Measurements from ENCODE around the gene DES. TPM values are rescaled to one million over a fixed set of nuclear protein-coding genes. Genes with fewer than 3 reads are reported as not detected.

DES gene
- total RNA-seq, 1 donor from 2014 or later: 15,954 TPM

DNA sequence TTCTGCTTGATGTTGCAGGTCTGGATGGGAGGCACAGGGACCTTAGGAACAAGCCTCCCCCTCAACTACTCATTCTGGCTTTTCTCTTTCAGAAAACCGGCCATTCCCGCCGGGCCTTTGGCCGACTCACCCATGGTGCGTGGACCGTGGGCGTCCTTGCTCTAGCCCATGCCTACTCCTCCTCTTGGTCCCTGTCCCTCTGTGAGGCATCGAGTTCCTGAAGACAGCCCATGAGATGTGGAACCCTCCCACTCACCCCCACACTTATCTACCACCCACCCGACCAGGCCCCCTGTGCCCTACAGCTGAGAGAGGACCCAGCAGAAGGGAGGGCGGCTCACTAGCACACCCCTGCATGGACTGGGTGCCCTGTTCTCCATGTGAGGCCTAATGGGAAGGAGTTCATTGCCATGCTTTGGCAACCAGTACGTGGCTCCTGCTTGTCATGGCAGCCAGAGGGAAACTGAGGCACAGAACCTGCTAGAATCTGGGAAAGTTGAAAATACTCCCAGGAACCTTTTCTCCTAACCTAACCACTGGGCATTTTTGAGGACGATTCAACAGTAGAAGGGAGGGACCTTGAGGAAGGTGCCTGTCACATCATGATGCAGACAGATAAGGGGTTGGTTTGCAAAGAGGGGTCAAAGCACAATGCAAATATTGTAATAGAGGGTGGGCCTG, 25.0 kb downstream of the DES start:
- no peak for DNase-seq
- Histone ChIP-seq H3K36me3 (no peaks in the 10 kb centered on the region), H3K4me1 (peaks cover 64% of the 10 kb centered on the region), H3K27ac (replicated peaks) (no peak overlapping the region), H3K4me3 (peak overlapping the region; percentile 67), H3K9me3 (replicated peaks) (no peaks in the 10 kb centered on the region), H3K27me3 (ENCODE audit: low read depth) (peaks cover 87% of the 10 kb centered on the region)
- TF ChIP-seq CTCF (IDR thresholded peaks at IDR 0.05; ENCODE audit: borderline replicate concordance): no peak
- intact Hi-C loops (cut with micrococcal nuclease): no loop called here

DNA sequence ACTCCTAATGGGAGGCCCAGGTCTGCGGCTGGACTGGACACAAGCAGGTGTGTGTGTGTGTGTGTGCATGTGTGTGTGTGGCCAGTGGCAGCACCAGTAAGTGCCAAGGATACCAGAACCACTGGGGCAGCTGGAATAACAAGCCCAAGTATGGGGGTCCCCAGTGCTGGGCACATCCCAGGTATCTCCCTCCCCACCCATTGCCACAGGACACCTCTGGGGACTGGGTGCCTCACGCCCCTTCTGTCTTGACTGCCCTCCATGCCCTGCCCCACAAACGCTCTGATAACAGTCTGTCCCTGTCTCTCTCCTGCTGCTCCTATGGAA, 25.5 kb downstream of the DES start:
- no peak for DNase-seq
- H3K27ac ChIP-seq (replicated peaks): peak overlapping the region; percentile 23
- peaks cover 64% of the 10 kb centered on the region for H3K4me1 ChIP-seq
- no peak for TF ChIP-seq CTCF (IDR thresholded peaks at IDR 0.05; ENCODE audit: borderline replicate concordance)
- intact Hi-C loops (cut with micrococcal nuclease): no loop called here
- H3K36me3 ChIP-seq: peaks cover 5% of the 10 kb centered on the region
- H3K4me3 ChIP-seq: no peak overlapping the region
- no peaks in the 10 kb centered on the region for H3K9me3 ChIP-seq (replicated peaks)
- H3K27me3 ChIP-seq (ENCODE audit: low read depth): peaks cover 92% of the 10 kb centered on the region

- no peak for TF ChIP-seq CTCF (IDR thresholded peaks at IDR 0.05; ENCODE audit: borderline replicate concordance)
- H3K9me3 ChIP-seq (replicated peaks): no peaks in the 10 kb centered on the region
- H3K27ac ChIP-seq (replicated peaks): peak overlapping the region; percentile 63
- peaks cover 64% of the 10 kb centered on the region for H3K4me1 ChIP-seq
- no peak for DNase-seq
- peaks cover 5% of the 10 kb centered on the region for H3K36me3 ChIP-seq
- H3K4me3 ChIP-seq: no peak overlapping the region
- intact Hi-C loops (cut with micrococcal nuclease): no loop called here
- peaks cover 94% of the 10 kb centered on the region for H3K27me3 ChIP-seq (ENCODE audit: low read depth)
These were observed 26.5 kb downstream of the DES start for GRCh38 chr2:219444566-219445091.

DNA sequence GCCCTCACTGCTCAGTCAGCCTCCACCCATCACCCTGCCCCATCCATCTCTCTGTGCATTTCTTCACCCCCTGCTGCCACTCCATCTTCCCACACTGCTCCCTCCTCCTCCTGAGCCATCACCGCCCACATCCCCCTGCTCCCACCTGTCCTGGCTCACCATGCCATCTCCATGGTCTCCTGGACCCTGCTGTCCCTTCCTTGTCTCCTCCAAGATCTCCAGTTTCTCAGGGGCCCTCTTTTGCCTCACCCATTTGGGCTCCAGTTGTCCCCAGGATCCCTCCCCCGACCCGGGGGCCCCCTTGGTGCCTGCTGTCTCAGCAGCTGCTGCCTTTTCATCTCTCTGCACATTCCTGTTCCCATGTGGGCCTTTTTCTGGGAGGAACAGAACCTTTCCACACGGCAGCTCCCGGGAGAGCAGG, 27.1 kb downstream of the DES start:
- Histone ChIP-seq H3K36me3 (peaks cover 5% of the 10 kb centered on the region), H3K9me3 (replicated peaks) (no peaks in the 10 kb centered on the region), H3K27ac (replicated peaks) (peak overlapping the region; percentile 63), H3K4me3 (no peak overlapping the region), H3K27me3 (ENCODE audit: low read depth) (peaks cover 94% of the 10 kb centered on the region), H3K4me1 (peaks cover 63% of the 10 kb centered on the region)
- no peak for TF ChIP-seq CTCF (IDR thresholded peaks at IDR 0.05; ENCODE audit: borderline replicate concordance)
- intact Hi-C loops (cut with micrococcal nuclease): no loop called here
- DNase-seq: no peak

- Histone ChIP-seq H3K27ac (replicated peaks) (peak overlapping the region; percentile 63), H3K27me3 (ENCODE audit: low read depth) (peaks cover 94% of the 10 kb centered on the region), H3K4me1 (peaks cover 56% of the 10 kb centered on the region), H3K36me3 (peaks cover 5% of the 10 kb centered on the region), H3K9me3 (replicated peaks) (no peaks in the 10 kb centered on the region), H3K4me3 (no peak overlapping the region)
- no peak for DNase-seq
- intact Hi-C loops (cut with micrococcal nuclease): no loop called here
- TF ChIP-seq CTCF (IDR thresholded peaks at IDR 0.05; ENCODE audit: borderline replicate concordance): no peak
These were observed 27.9 kb downstream of the DES start for GRCh38 chr2:219446101-219446504.
